Adrenal gland (tissue), 12 donors: Measurements from ENCODE around the gene GPR176. TPM values are rescaled to one million over a fixed set of nuclear protein-coding genes. Genes with fewer than 3 reads are reported as not detected.

Experiments used
- DNase-seq, 7 donors: peaks; one replicate each; pipeline ENCODE4 v3.0.0-alpha.2; 2019 to 2020
- H3K27ac ChIP-seq, 5 donors: fragments of 200-600 bp; sonication (generic) in 4 of 5; 1 replicate in 3 of 5; 2 replicates in 2 of 5; pipeline versions ENCODE4 v1.5.1 to v1.8.0; 2016 to 2020; ENCODE audit warnings: mild to moderate bottlenecking in 1 of 5
- H3K27me3 ChIP-seq: fragments of 200-600 bp; 2 replicates; pipeline ENCODE4 v1.8.0; 2021
- H3K36me3 ChIP-seq, 2 donors: fragments of 200-600 bp; replicated peaks in 1 of 2; 1 replicate in 1 of 2; 2 replicates in 1 of 2; pipeline versions ENCODE4 v1.5.1 to v1.8.0; 2018 to 2022
- H3K4me1 ChIP-seq, 2 donors: fragments of 200-600 bp; replicated peaks in 1 of 2; 1 replicate in 1 of 2; 2 replicates in 1 of 2; pipeline versions ENCODE4 v1.5.1 to v1.8.0; 2018 to 2021
- H3K4me3 ChIP-seq, 4 donors: fragments of 200-600 bp; sonication (generic) in 3 of 4; one replicate each; pipeline ENCODE4 v1.5.1; 2016 to 2018
- H3K9me3 ChIP-seq, 3 donors: fragments of 200-600 bp; sonication (generic) in 1 of 3; replicated peaks in 1 of 3; 1 replicate in 2 of 3; 2 replicates in 1 of 3; pipeline versions ENCODE4 v1.5.1 to v1.8.0; 2016 to 2021
- CTCF ChIP-seq, 6 experiments: fragments of 450-650 bp in 4 of 6; fragments of 200-600 bp in 2 of 6; sonication (generic) in 1 of 6; IDR thresholded peaks; 1 replicate in 5 of 6; 2 replicates in 1 of 6; pipeline versions ENCODE4 v1.5.1 to v1.8.0; 2016 to 2021; ENCODE audit warnings: antibody characterized with exemption in 6 of 6, mild to moderate bottlenecking in 2 of 6, moderate library complexity in 1 of 6
- POLR2A ChIP-seq, 2 donors: fragments of 450-650 bp; IDR thresholded peaks; one replicate each; pipeline ENCODE4 v1.6.1; 2017; ENCODE audit warnings: antibody characterized with exemption in 2 of 2, mild to moderate bottlenecking in 2 of 2, moderate library complexity in 1 of 2
- WGBS, 4 donors: extraction: QIAGEN DNeasy Blood & Tissue Kit in 2 of 4; methylation state at CpG; one replicate each; pipeline versions ENCODE4 v1.1.5 to v1.1.7; 2013 to 2017; 5-methylcytosine and 5-hydroxymethylcytosine counted together
- intact Hi-C, 2 donors: fragments of 100-400 bp; cut with DNase I; formaldehyde crosslinking; loops; one replicate each; pipeline versions ENCODE4 v1.14.1 to v1.15.0; 2022 to 2023
- polyA plus RNA-seq, 3 donors: library from polyadenylated mRNA; stranded (reverse); fragments of 200-250 nt in 2 of 3; fragments of 350-450 nt in 1 of 3; fragmentation: Illumina TruSeq in 1 of 3; extraction: RNeasy Lipid Tissue Mini Kit (QIAGEN cat#74804) in 1 of 3; gene quantifications; one replicate each; pipeline ENCODE4 v1.2.3, GENCODE V29; 2013 to 2014
- total RNA-seq, 9 donors: library from RNA; depleted of rRNA in 4 of 9; stranded (reverse); fragments of >200 nt in 4 of 9; fragments of 120-200 nt in 1 of 9; fragmentation: NEBNext Ultra II Directional in 1 of 9; extraction: Animal tissue kit (Norgen Biotek cat#: 25700) in 1 of 9; gene quantifications; one replicate each; pipeline versions ENCODE4 v1.1.0 to v1.2.4, GENCODE V29; 2013 to 2023
- donor health status: healthy with polysubstance abuse.
- donor health status: Bipolar disorder and iron deficiency.
- donor health status: DM: yes; HTN: yes; CAD: no.
- donor health status: DM: no; HTN: no; CAD: no.
- donor health status: DM: no; HTN: no; CAD: no.
- donor health status: DM: yes; HTN: yes; CAD: no.

Gene GPR176
- total and polyA plus RNA-seq, 12 donors = 1.4 to 12.7 (median 5.6) TPM

DNA sequence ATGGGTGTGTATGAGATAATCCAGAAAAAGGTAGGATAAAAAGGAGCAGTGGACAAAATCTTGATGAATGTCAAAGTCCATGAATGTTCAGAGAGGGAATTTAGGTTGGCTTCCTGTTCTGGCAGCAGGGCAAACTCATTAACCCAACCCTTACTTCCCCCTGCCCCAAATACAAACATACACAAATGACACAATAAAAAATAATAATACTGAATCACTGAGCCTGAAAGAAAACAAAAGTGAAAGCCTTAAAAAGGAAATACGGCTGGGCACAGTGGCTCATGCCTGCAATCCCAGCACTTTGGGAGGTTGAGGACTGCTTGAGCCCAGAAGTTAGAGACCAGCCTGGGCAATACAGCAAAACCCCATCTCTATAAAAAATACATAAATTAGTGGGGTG lies 62.9 kb downstream of the GPR176 start:
- intact Hi-C loops = no loop called here
- no peaks in the 10 kb centered on the region for H3K27me3 ChIP-seq
- no peak overlapping the region for H3K4me3 ChIP-seq
- WGBS, 4 donors = 50 to 71% (median 57%) methylated on average over 1 of the region's 1 CpG
- H3K27ac ChIP-seq = no peak overlapping the region
- H3K9me3 ChIP-seq = no peaks in the 10 kb centered on the region
- TF ChIP-seq CTCF (IDR thresholded peaks at IDR 0.05) (no peak), POLR2A (IDR thresholded peaks at IDR 0.05) (no peak)
- no peak for DNase-seq
- H3K4me1 ChIP-seq = no peaks in the 10 kb centered on the region
- H3K36me3 ChIP-seq = no peaks in the 10 kb centered on the region

- H3K27me3 ChIP-seq = no peaks in the 10 kb centered on the region
- H3K36me3 ChIP-seq = no peaks in the 10 kb centered on the region
- intact Hi-C loops = no loop called here
- no peak overlapping the region for H3K4me3 ChIP-seq
- no peak overlapping the region for H3K27ac ChIP-seq
- H3K9me3 ChIP-seq = no peaks in the 10 kb centered on the region
- WGBS, 4 donors = 77 to 84% (median 83%) methylated on average over 3 of the region's 3 CpGs
- no peak for DNase-seq
- no peaks in the 10 kb centered on the region for H3K4me1 ChIP-seq
- TF ChIP-seq POLR2A (IDR thresholded peaks at IDR 0.05) = no peak
These were observed 63.7 kb downstream of the GPR176 start for GRCh38 chr15:39856357-39856756.

- intact Hi-C loops = no loop called here
- Histone ChIP-seq H3K27ac (no peak overlapping the region), H3K36me3 (no peaks in the 10 kb centered on the region), H3K27me3 (no peaks in the 10 kb centered on the region), H3K4me3 (no peak overlapping the region), H3K4me1 (no peaks in the 10 kb centered on the region), H3K9me3 (no peaks in the 10 kb centered on the region)
- TF ChIP-seq CTCF (IDR thresholded peaks at IDR 0.05) (no peak), POLR2A (IDR thresholded peaks at IDR 0.05) (no peak)
- 55 to 65% (median 62%) methylated on average over 2 of the region's 2 CpGs for WGBS, 4 donors
- no peak for DNase-seq
These were observed 64.7 kb downstream of the GPR176 start for GRCh38 chr15:39855400-39855799.

GRCh38 chr15:39854161-39854560 lies 65.9 kb downstream of the GPR176 start:
- no peaks in the 10 kb centered on the region for H3K36me3 ChIP-seq
- no peaks in the 10 kb centered on the region for H3K4me1 ChIP-seq
- intact Hi-C loops = no loop called here
- no peak overlapping the region for H3K27ac ChIP-seq
- no peaks in the 10 kb centered on the region for H3K27me3 ChIP-seq
- TF ChIP-seq CTCF (IDR thresholded peaks at IDR 0.05) = no peak
- no peaks in the 10 kb centered on the region for H3K9me3 ChIP-seq
- H3K4me3 ChIP-seq = no peak overlapping the region
- no peak for DNase-seq

GRCh38 chr15:39852250-39852649 lies 67.8 kb downstream of the GPR176 start:
- Histone ChIP-seq H3K4me3 (no peak overlapping the region), H3K27me3 (no peaks in the 10 kb centered on the region), H3K9me3 (no peaks in the 10 kb centered on the region), H3K27ac (no peak overlapping the region), H3K36me3 (no peaks in the 10 kb centered on the region), H3K4me1 (no peaks in the 10 kb centered on the region)
- DNase-seq = peak in 1 of 7 donors; percentile 16
- TF ChIP-seq CTCF (IDR thresholded peaks at IDR 0.05) = no peak
- no peak for TF ChIP-seq POLR2A (IDR thresholded peaks at IDR 0.05)
- WGBS, 4 donors = 26 to 53% (median 39%) methylated on average over 1 of the region's 1 CpG
- intact Hi-C loops = no loop called here
